Hindlimb muscle (tissue), 1 donor: ENCODE results near the gene RARB. TPM values are rescaled to one million over a fixed set of nuclear protein-coding genes. Genes with fewer than 3 reads are reported as not detected.
A peak's percentile ranks its signal among the peaks of the same experiment; 100 is the strongest.

Experiments
- DNase-seq: peaks from one replicate; pipeline ENCODE4 v3.0.0-alpha.2; 2013
- polyA plus RNA-seq: library from polyadenylated mRNA; unstranded; fragments of 120-200 nt; gene quantifications from one replicate; pipeline ENCODE4 v1.2.1, GENCODE V29; 2013; ENCODE audit not compliant: insufficient read length

The RARB gene
- polyA plus RNA-seq, 1 donor: 11.2 TPM

GRCh38 chr3:25555695-25556437, 127.8 kb downstream of the RARB start:
- DNase-seq: peak; percentile 52

GRCh38 chr3:25556447-25556846, 128.4 kb downstream of the RARB start:
- DNase-seq: no peak

GRCh38 chr3:25557694-25558093, 129.6 kb downstream of the RARB start:
- no peak for DNase-seq

- DNase-seq: peak; percentile 45
Observed at GRCh38 chr3:25558121-25558520, 130.1 kb downstream of the RARB start.

- DNase-seq: no peak
Observed at GRCh38 chr3:25558796-25559195, 130.7 kb downstream of the RARB start.

GRCh38 chr3:25563601-25564000, 135.5 kb downstream of the RARB start:
- DNase-seq: no peak

GRCh38 chr3:25564075-25564474, 136.0 kb downstream of the RARB start:
- no peak for DNase-seq

- DNase-seq: no peak
Observed at GRCh38 chr3:25565807-25566206, 137.7 kb downstream of the RARB start.

GRCh38 chr3:25566358-25566920, 138.4 kb downstream of the RARB start:
- DNase-seq: no peak

- no peak for DNase-seq
Observed at GRCh38 chr3:25567388-25567787, 139.3 kb downstream of the RARB start.

- no peak for DNase-seq
Observed at GRCh38 chr3:25567806-25568524, 139.9 kb downstream of the RARB start.

GRCh38 chr3:25568525-25569078, 140.5 kb downstream of the RARB start:
- DNase-seq: no peak

- no peak for DNase-seq
Observed at GRCh38 chr3:25571285-25571684, 143.2 kb downstream of the RARB start.

GRCh38 chr3:25572336-25572735, 144.3 kb downstream of the RARB start:
- DNase-seq: no peak

- DNase-seq: no peak
Observed at GRCh38 chr3:25572919-25573385, 144.9 kb downstream of the RARB start.

- DNase-seq: no peak
Observed at GRCh38 chr3:25573386-25574171, 145.5 kb downstream of the RARB start.

- DNase-seq: no peak
Observed at GRCh38 chr3:25574172-25574765, 146.2 kb downstream of the RARB start.

GRCh38 chr3:25575001-25575400, 146.9 kb downstream of the RARB start:
- DNase-seq: no peak

- no peak for DNase-seq
Observed at GRCh38 chr3:25576146-25576545, 148.1 kb downstream of the RARB start.

- DNase-seq: no peak
Observed at GRCh38 chr3:25576831-25577454, 148.9 kb downstream of the RARB start.

GRCh38 chr3:25578059-25578458, 150.0 kb downstream of the RARB start:
- no peak for DNase-seq

- no peak for DNase-seq
Observed at GRCh38 chr3:25580534-25580933, 152.5 kb downstream of the RARB start.
